GM10266 (cell line): ENCODE data around the gene AGTPBP1.

Experiments
- DNase-seq: peaks from one replicate; pipeline ENCODE4 v3.0.0; 2012; ENCODE audit errors: extremely low spot score
- TF ChIP-seq, protein P1 (sequence below): IDR thresholded peaks from 2 replicates; pipeline ENCODE4 v1.5.1; 2012; ENCODE audit warnings: mild to moderate bottlenecking, low read depth; ENCODE audit not compliant: control insufficient read depth, insufficient read depth; ENCODE audit errors: missing control alignments

AGTPBP1 gene

DNA sequence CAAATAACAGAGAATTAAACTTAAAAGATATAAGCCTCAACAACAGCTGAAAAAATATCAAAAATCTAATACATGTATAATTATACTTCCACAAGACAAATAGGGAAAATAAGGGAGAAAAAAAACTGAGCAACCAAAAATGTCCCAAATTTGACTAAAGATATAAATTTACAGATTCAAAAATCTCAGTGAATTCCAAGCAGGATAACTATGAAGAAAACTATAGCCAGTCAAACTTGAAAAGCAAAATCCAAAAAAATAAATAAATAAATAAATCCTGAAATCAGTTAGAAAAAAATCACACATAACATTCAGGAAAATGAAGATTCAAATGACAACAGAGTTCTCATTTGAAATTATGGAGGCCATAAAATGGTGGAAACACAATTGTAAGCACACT lies 56.7 kb downstream of the AGTPBP1 start:
- no peak for DNase-seq
- TF ChIP-seq, protein P1, sequence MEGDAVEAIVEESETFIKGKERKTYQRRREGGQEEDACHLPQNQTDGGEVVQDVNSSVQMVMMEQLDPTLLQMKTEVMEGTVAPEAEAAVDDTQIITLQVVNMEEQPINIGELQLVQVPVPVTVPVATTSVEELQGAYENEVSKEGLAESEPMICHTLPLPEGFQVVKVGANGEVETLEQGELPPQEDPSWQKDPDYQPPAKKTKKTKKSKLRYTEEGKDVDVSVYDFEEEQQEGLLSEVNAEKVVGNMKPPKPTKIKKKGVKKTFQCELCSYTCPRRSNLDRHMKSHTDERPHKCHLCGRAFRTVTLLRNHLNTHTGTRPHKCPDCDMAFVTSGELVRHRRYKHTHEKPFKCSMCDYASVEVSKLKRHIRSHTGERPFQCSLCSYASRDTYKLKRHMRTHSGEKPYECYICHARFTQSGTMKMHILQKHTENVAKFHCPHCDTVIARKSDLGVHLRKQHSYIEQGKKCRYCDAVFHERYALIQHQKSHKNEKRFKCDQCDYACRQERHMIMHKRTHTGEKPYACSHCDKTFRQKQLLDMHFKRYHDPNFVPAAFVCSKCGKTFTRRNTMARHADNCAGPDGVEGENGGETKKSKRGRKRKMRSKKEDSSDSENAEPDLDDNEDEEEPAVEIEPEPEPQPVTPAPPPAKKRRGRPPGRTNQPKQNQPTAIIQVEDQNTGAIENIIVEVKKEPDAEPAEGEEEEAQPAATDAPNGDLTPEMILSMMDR, result no peak

DNA sequence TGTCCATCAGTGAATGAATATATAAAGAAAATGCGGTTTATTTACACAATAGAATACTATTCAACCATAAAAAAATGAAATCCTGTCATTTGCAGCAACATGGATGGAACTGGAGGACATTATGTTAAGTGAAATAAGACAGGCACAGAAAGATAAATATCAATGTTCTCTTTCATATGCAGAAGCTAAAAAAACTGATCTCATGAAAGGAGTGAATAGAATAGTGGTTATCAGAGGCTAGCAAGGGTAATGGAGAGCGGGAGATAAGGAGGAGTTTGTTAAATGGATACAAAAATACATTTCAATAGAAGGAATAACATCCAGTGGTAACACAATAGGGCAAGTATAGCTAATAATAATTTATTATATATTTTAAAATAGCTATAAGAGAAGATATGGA lies 65.0 kb downstream of the AGTPBP1 start:
- TF ChIP-seq, protein P1, result no peak
- DNase-seq, result no peak

DNA sequence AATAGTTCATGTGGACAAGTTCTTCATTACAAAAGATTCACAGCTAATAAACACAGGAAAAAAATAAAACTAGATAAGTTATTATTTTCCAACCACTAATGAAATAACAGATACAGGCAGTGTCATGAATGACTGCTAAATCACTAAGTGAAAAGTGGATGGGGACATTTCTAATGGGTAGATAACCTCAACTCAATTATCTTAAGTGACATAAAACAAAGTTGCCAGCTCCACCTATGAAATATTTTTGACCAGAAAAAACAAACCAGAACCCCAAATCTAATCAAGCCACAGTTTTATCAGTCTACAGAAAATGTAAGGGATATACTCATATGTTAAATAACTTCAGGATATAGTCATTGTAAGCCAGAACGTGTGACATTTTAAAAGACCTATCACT lies 74.4 kb downstream of the AGTPBP1 start:
- TF ChIP-seq, protein P1, result no peak
- DNase-seq, result no peak

DNA sequence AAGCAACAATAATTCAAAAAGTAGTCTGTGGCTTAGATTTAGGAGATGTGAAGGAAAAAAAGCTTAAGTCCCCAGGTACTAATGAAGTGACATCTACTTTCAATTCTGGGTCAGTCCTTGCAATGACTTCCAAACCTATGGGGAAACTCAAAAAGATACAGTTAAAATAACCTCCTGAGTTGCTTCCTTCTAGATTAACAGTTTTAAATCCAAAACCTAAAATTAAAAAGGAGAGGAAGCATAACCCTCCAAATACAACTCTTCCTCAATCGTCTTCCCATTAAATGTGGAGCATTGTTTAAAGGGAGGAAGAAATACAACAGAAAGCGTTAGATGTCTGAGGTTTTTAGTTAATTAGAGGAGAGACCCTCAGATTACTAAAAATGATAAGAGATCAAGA lies 75.7 kb downstream of the AGTPBP1 start:
- DNase-seq, result no peak
- TF ChIP-seq, protein P1, result no peak

DNA sequence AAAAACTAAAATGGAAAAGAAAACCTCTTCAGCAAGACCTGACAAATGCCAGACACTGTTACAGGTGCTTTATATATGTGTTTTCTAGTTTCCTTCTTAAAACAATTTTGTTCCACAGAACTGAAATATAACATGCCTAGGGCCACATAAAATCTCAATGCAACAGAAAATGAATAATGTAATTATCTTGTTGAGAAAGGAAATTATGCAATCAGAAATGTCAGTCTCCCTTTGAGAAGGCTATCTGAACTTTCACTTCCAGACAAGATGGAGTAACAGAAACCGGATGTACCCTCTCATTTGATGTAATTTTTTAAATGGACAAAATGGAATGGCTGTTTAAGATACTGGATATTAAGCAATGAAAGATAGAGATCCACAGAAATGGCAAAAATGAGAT lies 79.2 kb downstream of the AGTPBP1 start:
- DNase-seq, result no peak

DNA sequence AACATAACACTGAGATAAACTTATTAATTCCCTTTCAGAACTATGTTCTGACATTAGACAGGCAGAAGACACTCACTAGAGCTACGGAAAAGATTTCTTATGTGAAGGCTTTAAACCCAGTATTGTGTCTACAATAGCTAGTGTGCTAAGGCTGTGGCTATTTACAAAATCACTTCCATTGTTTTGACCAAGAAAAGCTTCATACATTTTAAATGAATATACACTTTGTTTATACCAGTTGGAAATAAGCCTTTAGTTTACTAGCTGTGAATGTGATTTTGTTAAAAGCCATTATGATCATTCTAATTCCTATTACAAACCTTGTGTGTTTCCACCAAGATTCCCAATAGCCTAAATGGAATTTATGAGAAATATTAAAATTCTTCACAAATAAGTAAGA lies 83.0 kb downstream of the AGTPBP1 start:
- TF ChIP-seq, protein P1, result no peak
- DNase-seq, result no peak

More for the DNA sequence above, 79.2 kb downstream of the AGTPBP1 start:
- TF ChIP-seq, protein P1, result no peak

DNA sequence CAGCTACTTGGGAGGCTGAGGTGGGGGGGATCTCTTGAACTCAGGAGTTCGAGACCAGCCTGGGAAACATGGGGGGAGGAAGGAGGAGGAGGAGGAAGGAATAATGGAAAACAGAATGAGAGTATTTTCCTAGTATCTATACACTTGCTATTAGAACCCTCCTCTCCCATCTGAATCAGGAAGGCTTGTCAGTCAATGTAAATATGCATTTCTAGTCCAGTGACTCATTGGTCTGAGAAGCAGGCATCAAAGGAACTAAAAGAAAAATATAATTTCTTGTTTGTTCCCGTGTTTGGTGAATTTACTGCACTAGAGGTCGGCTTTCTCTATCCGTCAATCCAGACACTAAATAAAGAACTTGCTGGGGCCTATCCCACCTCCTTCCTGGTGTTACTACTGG lies 88.6 kb downstream of the AGTPBP1 start:
- TF ChIP-seq, protein P1, result no peak
- no peak for DNase-seq

DNA sequence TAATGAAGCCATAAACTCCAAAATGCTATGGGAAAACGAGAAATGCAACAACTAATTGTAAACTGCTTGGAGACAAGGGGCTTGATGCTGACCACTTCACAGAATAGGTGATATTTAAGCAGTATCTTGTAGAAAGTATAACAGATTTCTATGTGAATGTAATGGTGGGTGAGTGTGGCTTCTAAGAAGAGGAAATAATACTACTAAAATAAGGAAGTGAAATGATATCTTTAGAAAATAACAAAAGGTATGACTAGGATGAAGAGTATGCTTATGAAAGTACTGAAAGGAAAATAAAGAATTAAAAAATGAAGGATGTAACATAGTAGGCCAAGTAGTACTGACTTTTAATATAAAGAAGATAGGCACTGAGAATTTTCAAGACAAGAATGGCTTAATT lies 94.2 kb downstream of the AGTPBP1 start:
- TF ChIP-seq, protein P1, result no peak
- no peak for DNase-seq
